Measurements from ENCODE around the gene ZNF644.
"Not testable (repeated sequence)": the region's sequence is repeated elsewhere in the genome, so short reads cannot be mapped to it uniquely, and the experiment has no call there.

Gene ZNF644

GRCh38 chr1:90977522-90977921 lies 44.3 kb downstream of the ZNF644 start:
- DNase-seq, result no peak

- DNase-seq, result no peak
Observed at GRCh38 chr1:90973897-90974798, 47.7 kb downstream of the ZNF644 start.

GRCh38 chr1:90970208-90970607 lies 51.6 kb downstream of the ZNF644 start:
- no peak for DNase-seq

- no peak for DNase-seq
Observed at GRCh38 chr1:90969241-90969640, 52.6 kb downstream of the ZNF644 start.

GRCh38 chr1:90964444-90965035 lies 57.3 kb downstream of the ZNF644 start:
- no peak for DNase-seq

- DNase-seq, result no peak
Observed at GRCh38 chr1:90963651-90964050, 58.2 kb downstream of the ZNF644 start.

GRCh38 chr1:90963236-90963635 lies 58.6 kb downstream of the ZNF644 start:
- DNase-seq, result no peak

GRCh38 chr1:90959352-90960206 lies 62.3 kb downstream of the ZNF644 start:
- DNase-seq, result no peak

- no peak for DNase-seq
Observed at GRCh38 chr1:90957497-90957896, 64.3 kb downstream of the ZNF644 start.

GRCh38 chr1:90955769-90956168 lies 66.1 kb downstream of the ZNF644 start:
- no peak for DNase-seq

GRCh38 chr1:90952906-90953305 lies 68.9 kb downstream of the ZNF644 start:
- DNase-seq, result no peak

GRCh38 chr1:90951009-90951408 lies 70.8 kb downstream of the ZNF644 start:
- no peak for DNase-seq

- DNase-seq, result no peak
Observed at GRCh38 chr1:90948301-90948700, 73.5 kb downstream of the ZNF644 start.

GRCh38 chr1:90946630-90947029 lies 75.2 kb downstream of the ZNF644 start:
- no peak for DNase-seq

GRCh38 chr1:90945287-90945686 lies 76.5 kb downstream of the ZNF644 start:
- DNase-seq, result no peak

- no peak for DNase-seq
Observed at GRCh38 chr1:90943966-90944365, 77.9 kb downstream of the ZNF644 start.

- no peak for DNase-seq
Observed at GRCh38 chr1:90940746-90941145, 81.1 kb downstream of the ZNF644 start.

GRCh38 chr1:90936731-90937130 lies 85.1 kb downstream of the ZNF644 start:
- no peak for DNase-seq

- no peak for DNase-seq
Observed at GRCh38 chr1:90936061-90936460, 85.8 kb downstream of the ZNF644 start.

GRCh38 chr1:90928231-90928630 lies 93.6 kb downstream of the ZNF644 start:
- not testable (repeated sequence) for DNase-seq

- DNase-seq, result not testable (repeated sequence)
Observed at GRCh38 chr1:90927674-90928073, 94.2 kb downstream of the ZNF644 start.

GRCh38 chr1:90926971-90927370 lies 94.9 kb downstream of the ZNF644 start:
- DNase-seq, result no peak

Measured in effector CD4-positive, alpha-beta T cell (primary cell).